HEK293T (cell line): Measurements from ENCODE around the gene NBPF26.
"Not testable (repeated sequence)": the region's sequence is repeated elsewhere in the genome, so short reads cannot be mapped to it uniquely, and the experiment has no call there.

ENCODE experiments used
- CTCF ChIA-PET: fragments of 350-600 bp; formaldehyde crosslinking; extraction: SDS; loops from one replicate; lab custom pipeline; 2021; ENCODE audit warnings: antibody characterized with exemption, inconsistent platforms; lab: Yijun Ruan, JAX
- POLR2A ChIA-PET: fragments of 350-600 bp; formaldehyde crosslinking; extraction: SDS; loops from one replicate; lab custom pipeline; 2020; ENCODE audit warnings: antibody characterized with exemption, inconsistent platforms; lab: Yijun Ruan, JAX
- DNase-seq: peaks from one replicate; pipeline ENCODE4 v3.0.0; 2012; ENCODE audit warnings: mixed read lengths; ENCODE audit errors: extremely low spot score

NBPF26 gene

GRCh38 chr1:120723715-120724402, at the start of gene NBPF26:
TSS of gene NBPF26 (plus strand) at chr1:120723945.
- DNase-seq, CTCF ChIA-PET, POLR2A ChIA-PET: not testable (repeated sequence)

GRCh38 chr1:120680106-120680819, 43.5 kb upstream of the NBPF26 start:
- CTCF ChIA-PET, POLR2A ChIA-PET, DNase-seq: not testable (repeated sequence)

- DNase-seq, POLR2A ChIA-PET, CTCF ChIA-PET: not testable (repeated sequence)
Observed at GRCh38 chr1:120680938-120681337, 42.8 kb upstream of the NBPF26 start.

GRCh38 chr1:120684397-120684796, 39.3 kb upstream of the NBPF26 start:
- DNase-seq, CTCF ChIA-PET, POLR2A ChIA-PET: not testable (repeated sequence)

GRCh38 chr1:120685622-120686021, 38.1 kb upstream of the NBPF26 start:
- DNase-seq, CTCF ChIA-PET, POLR2A ChIA-PET: not testable (repeated sequence)

GRCh38 chr1:120687250-120687649, 36.5 kb upstream of the NBPF26 start:
- DNase-seq, POLR2A ChIA-PET, CTCF ChIA-PET: not testable (repeated sequence)

- DNase-seq, CTCF ChIA-PET, POLR2A ChIA-PET: not testable (repeated sequence)
Observed at GRCh38 chr1:120700807-120701562, 22.8 kb upstream of the NBPF26 start.

- DNase-seq, CTCF ChIA-PET, POLR2A ChIA-PET: not testable (repeated sequence)
Observed at GRCh38 chr1:120723358-120723714, 409 bp upstream of the NBPF26 start.

- DNase-seq, CTCF ChIA-PET, POLR2A ChIA-PET: not testable (repeated sequence)
Observed at GRCh38 chr1:120724507-120724906, 762 bp downstream of the NBPF26 start.

- DNase-seq, POLR2A ChIA-PET: not testable (repeated sequence)
Observed at GRCh38 chr1:120728811-120729210, 5.1 kb downstream of the NBPF26 start.

GRCh38 chr1:120769090-120769489, 45.3 kb downstream of the NBPF26 start:
- CTCF ChIA-PET, DNase-seq, POLR2A ChIA-PET: not testable (repeated sequence)

More at GRCh38 chr1:120728811-120729210, 5.1 kb downstream of the NBPF26 start:
- CTCF ChIA-PET, result not testable (repeated sequence)

GRCh38 chr1:120805452-120805851, 81.7 kb downstream of the NBPF26 start:
- POLR2A ChIA-PET, DNase-seq: not testable (repeated sequence)

GRCh38 chr1:120811822-120812221, 88.1 kb downstream of the NBPF26 start:
- POLR2A ChIA-PET, CTCF ChIA-PET, DNase-seq: not testable (repeated sequence)

More at GRCh38 chr1:120805452-120805851, 81.7 kb downstream of the NBPF26 start:
- CTCF ChIA-PET, result not testable (repeated sequence)

GRCh38 chr1:120825051-120825450, 101.3 kb downstream of the NBPF26 start:
- DNase-seq, POLR2A ChIA-PET, CTCF ChIA-PET: not testable (repeated sequence)

GRCh38 chr1:120826623-120827022, 102.9 kb downstream of the NBPF26 start:
- CTCF ChIA-PET, DNase-seq, POLR2A ChIA-PET: not testable (repeated sequence)

- DNase-seq, POLR2A ChIA-PET, CTCF ChIA-PET: not testable (repeated sequence)
Observed at GRCh38 chr1:120844186-120844944, 120.6 kb downstream of the NBPF26 start.

- POLR2A ChIA-PET, CTCF ChIA-PET, DNase-seq: not testable (repeated sequence)
Observed at GRCh38 chr1:120844945-120845330, 121.2 kb downstream of the NBPF26 start.
